NCI-H1436 (cell line): ENCODE data around the gene PRTG.
"Not testable (repeated sequence)": the region's sequence is repeated elsewhere in the genome, so short reads cannot be mapped to it uniquely, and the experiment has no call there.

Source experiments
- DNase-seq: peaks from one replicate; lab custom pipeline; 2025; lab: John Stamatoyannopoulos, UW

The PRTG gene

DNA sequence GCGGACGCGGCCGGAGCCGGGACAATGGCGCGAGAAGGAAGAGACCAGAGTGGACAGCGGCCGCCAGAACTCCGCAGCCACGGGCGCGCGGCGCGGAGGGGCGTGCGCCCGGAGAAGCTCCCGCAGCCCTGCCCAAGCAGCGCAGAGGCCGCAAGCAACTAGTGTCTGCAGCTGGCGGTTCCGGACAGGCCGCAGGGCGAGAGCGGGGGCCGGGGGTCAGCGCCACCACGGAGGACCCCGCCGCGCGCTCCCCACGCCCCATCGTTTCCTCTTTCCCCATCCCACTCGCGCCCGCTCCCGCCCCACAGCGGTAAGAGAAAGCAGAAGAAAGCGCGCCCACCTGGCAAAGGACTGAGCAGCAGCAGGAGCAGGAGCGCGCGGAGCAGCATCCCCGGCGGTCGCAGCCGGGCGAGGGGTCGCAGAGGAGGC, 440 bp downstream of the PRTG start:
- DNase-seq: peak; percentile 25

DNA sequence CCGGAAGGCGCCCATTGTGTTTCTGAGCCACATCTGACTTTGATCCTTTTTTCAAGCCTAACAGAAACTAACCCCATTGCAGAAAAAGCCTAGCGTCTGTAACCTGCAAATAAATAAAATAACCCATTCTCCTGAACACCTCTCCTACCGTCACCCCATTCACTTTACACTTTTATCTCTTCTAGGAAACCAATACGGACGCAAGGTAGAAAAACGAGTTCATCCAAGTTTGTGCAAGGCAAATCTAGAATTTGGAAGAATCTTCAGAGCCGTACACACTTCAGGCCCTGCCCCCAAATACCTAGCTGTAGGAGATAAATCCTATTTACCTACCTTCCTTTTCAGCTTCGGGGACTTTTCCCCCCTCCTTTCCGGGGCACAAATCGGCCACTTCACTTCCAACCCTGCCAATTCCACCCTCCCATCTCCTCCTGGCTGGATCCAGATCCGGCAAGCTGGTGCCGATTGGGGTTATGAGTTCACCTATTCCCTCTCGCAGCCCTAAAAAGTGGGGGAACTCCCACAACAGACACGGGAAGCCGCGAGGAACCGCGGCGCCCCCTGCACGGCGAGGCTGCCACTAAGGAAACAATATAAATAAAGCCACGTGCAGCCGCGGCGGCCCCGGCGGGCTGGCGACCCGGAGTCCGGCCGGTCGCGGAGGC, 987 bp downstream of the PRTG start:
- no peak for DNase-seq

- DNase-seq: no peak
Observed at GRCh38 chr15:55740981-55741832, 1.7 kb downstream of the PRTG start.

GRCh38 chr15:55740359-55740878, 2.5 kb downstream of the PRTG start:
- DNase-seq: no peak

DNA sequence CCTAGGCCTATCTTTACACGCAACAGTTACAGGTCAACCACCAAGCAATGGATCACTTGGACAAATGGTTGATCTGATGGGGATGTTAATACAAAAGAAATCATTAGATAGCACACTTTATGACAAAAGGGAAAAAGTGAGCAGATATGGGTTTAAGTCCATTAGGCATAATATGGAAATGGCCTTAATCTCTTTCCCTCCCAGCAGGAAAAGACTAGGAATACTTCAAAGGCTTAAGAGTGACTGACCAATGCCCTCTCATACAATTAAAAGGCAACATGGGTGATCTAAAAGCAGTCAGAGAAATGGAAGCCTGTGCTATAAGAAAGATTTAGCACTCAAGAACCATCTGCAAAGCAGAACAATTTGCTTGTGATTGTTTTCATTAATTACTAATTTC, 3.3 kb downstream of the PRTG start:
- DNase-seq: no peak

- no peak for DNase-seq
Observed at GRCh38 chr15:55738715-55739114, 4.2 kb downstream of the PRTG start.

DNA sequence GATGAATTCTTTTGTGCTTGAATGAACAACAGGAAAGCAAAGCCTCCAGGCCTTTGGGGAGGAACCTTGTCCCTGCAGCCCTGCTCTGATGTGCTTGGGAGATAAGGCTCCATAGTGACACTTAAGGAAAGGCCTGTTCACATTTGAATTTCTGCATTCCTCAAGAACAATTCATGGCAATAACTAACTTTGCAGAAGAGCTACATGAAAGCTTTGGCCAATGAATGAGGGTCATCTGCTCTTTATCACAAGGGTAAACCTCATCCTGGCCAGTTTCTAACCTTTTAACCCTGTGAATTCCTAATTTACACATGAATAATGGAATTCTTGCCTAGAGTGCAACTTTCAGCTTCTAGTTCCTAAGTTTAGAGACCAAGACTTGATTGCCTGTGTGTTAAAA, 5.6 kb downstream of the PRTG start:
- DNase-seq: no peak

- no peak for DNase-seq
Observed at GRCh38 chr15:55736756-55737155, 6.2 kb downstream of the PRTG start.

GRCh38 chr15:55734641-55735040, 8.3 kb downstream of the PRTG start:
- DNase-seq: no peak

DNA sequence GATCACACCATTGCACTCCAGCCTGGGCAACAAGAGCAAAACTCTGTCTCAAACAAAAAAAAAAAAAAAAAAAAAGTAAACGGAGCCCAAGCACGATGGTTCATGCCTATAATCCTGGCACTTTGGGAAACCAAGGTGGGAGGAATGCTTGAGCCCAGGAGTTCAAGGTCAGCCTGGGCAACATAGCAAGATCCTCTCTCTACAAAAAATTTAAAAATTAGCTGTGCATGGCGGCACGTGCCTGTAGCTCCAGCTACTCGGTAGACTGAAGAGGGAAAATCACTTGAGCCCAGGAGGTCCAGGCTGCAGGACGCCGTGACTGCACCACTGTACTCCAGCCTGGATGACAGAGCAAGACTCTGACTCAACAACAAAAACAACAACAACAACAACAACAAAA, 9.5 kb downstream of the PRTG start:
- not testable (repeated sequence) for DNase-seq

GRCh38 chr15:55721554-55722185, 21.3 kb downstream of the PRTG start:
- DNase-seq: no peak

- no peak for DNase-seq
Observed at GRCh38 chr15:55715355-55716076, 27.4 kb downstream of the PRTG start.

- no peak for DNase-seq
Observed at GRCh38 chr15:55714064-55714463, 28.9 kb downstream of the PRTG start.

GRCh38 chr15:55712363-55712762, 30.6 kb downstream of the PRTG start:
- no peak for DNase-seq

GRCh38 chr15:55710286-55710685, 32.7 kb downstream of the PRTG start:
- DNase-seq: no peak

DNA sequence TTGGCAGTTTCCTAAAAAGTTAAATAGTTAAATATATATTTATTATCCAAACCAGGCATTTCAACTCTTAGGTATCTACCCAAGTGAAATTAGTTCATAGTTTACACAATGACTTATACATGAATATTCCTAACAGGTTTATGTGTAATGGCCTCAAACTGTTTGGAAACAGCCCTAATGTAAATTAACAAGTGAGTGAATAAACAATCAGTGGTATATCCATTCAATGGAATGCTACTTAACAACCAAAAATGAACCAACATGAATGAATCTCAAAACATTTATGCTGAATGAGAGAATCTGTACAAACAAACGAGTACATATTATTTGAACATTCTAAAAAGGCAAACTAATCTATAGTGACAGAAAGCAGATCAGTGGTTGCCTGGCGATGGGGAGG, 33.5 kb downstream of the PRTG start:
- DNase-seq: no peak

DNA sequence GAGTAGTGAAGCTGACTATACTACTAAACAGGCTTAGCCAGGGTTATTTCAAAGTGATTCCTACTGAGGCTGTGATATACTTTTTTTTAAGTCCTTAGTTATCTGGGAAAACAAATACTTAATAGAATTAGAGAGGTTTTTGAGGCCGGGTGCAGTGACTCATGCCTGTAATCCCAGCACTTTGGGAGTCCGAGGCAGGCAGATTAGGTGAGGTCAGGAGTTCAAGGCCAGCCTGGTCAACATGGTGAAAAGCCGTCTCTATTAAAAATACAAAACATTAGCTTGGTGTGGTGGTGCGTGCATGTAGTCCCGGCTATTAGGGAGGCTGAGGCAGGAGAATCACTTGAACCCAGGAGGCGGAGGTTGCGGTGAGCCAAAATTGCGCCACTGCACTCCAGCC, 34.2 kb downstream of the PRTG start:
- DNase-seq: no peak

DNA sequence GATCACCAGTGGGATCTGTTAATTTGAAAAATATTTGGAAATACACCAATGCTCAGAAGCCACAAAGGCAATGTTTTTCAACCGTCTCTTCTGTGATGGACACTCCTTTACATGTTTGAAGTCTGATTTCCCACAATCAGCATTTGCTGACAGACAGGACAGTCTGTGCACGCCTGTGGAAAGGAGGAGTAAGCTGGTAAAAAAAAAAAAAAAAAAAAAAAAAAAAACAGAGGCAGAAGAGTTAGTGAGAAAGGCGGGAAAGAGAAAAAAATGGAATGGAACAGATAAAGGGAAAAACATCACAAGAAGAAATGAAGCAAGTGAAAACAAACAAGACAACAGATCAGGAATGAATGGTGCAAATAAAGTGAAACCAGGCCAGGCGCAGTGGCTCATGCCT, 35.0 kb downstream of the PRTG start:
- DNase-seq: no peak

- no peak for DNase-seq
Observed at GRCh38 chr15:55707518-55707917, 35.4 kb downstream of the PRTG start.

- DNase-seq: no peak
Observed at GRCh38 chr15:55703873-55704301, 39.1 kb downstream of the PRTG start.

- DNase-seq: no peak
Observed at GRCh38 chr15:55700876-55701275, 42.1 kb downstream of the PRTG start.

DNA sequence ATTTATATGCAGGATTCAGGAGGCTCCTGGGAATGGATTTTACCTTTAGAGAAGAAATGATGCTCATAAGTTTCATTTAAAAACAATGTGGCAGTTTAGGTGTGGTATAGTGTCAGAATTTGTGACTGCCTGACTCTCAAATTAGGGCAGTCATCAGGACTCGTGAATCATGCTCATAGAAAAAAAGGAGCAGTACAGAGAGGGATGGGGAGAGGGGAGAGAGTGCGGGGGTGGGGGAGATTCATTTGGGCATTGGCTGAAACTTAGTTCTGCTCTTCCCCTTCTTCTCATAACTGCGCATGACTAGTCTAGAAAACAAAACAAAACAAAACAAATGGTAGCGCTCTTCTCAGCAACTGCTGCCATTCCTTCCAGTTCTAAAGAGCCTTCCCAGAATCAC, 44.3 kb downstream of the PRTG start:
- DNase-seq: no peak
